Stimulated activated CD4-positive, alpha-beta T cell treated with anti-CD3 and anti-CD28 coated beads, Interleukin-4, amount 100 ng/mL, for 48 hours (primary cell): ENCODE results near the gene ZNF761.
"Not testable (repeated sequence)": the region's sequence is repeated elsewhere in the genome, so short reads cannot be mapped to it uniquely, and the experiment has no call there.

Experiments
- DNase-seq, 2 donors: peaks; one replicate each; pipeline ENCODE4 v3.0.0-alpha.2; 2020; ENCODE audit warnings: low read depth in 2 of 2

Gene ZNF761

GRCh38 chr19:53431399-53432087 lies at the start of gene ZNF761:
TSS of gene ZNF761 (plus strand) at chr19:53431984. CDS start at chr19:53447269, 15,285 bp downstream.
- peak; percentile 94 to 96 for DNase-seq

GRCh38 chr19:53388168-53388567 lies 43.6 kb upstream of the ZNF761 start:
- no peak for DNase-seq

- DNase-seq: no peak
Observed at GRCh38 chr19:53388904-53389303, 42.9 kb upstream of the ZNF761 start.

- DNase-seq: no peak
Observed at GRCh38 chr19:53389571-53389970, 42.2 kb upstream of the ZNF761 start.

GRCh38 chr19:53389978-53390377 lies 41.8 kb upstream of the ZNF761 start:
- DNase-seq: no peak

GRCh38 chr19:53394522-53394973 lies 37.2 kb upstream of the ZNF761 start:
- no peak for DNase-seq

GRCh38 chr19:53394974-53395839 lies 36.6 kb upstream of the ZNF761 start, which contains the start of gene ZNF765:
TSS of gene ZNF765 (plus strand) at chr19:53395149. CDS start at chr19:53398016, 2,867 bp downstream.
- peak; percentile 92 to 95 for DNase-seq

- DNase-seq: not testable (repeated sequence)
Observed at GRCh38 chr19:53395840-53396524, 35.8 kb upstream of the ZNF761 start.

- no peak for DNase-seq
Observed at GRCh38 chr19:53396525-53396868, 35.3 kb upstream of the ZNF761 start.

GRCh38 chr19:53397918-53398317 lies 33.9 kb upstream of the ZNF761 start:
- DNase-seq: not testable (repeated sequence)

- no peak for DNase-seq
Observed at GRCh38 chr19:53409505-53410204, 22.1 kb upstream of the ZNF761 start.

- not testable (repeated sequence) for DNase-seq
Observed at GRCh38 chr19:53420520-53421315, 11.1 kb upstream of the ZNF761 start.

- no peak for DNase-seq
Observed at GRCh38 chr19:53422551-53422950, 9.2 kb upstream of the ZNF761 start.

GRCh38 chr19:53423074-53423473 lies 8.7 kb upstream of the ZNF761 start:
- not testable (repeated sequence) for DNase-seq

- DNase-seq: not testable (repeated sequence)
Observed at GRCh38 chr19:53423680-53424079, 8.1 kb upstream of the ZNF761 start.

- peak; percentile 52 to 59 for DNase-seq
Observed at GRCh38 chr19:53424968-53425597, 6.7 kb upstream of the ZNF761 start.

- peak in 1 of 2 donors; percentile 6 for DNase-seq
Observed at GRCh38 chr19:53432088-53432661, 391 bp downstream of the ZNF761 start.

GRCh38 chr19:53443809-53444208 lies 12.0 kb downstream of the ZNF761 start:
- DNase-seq: not testable (repeated sequence)

- not testable (repeated sequence) for DNase-seq
Observed at GRCh38 chr19:53447196-53447595, 15.4 kb downstream of the ZNF761 start.

- no peak for DNase-seq
Observed at GRCh38 chr19:53455828-53456227, 24.0 kb downstream of the ZNF761 start.
